NCI-H146 treated with DMSO at 0.1 percent for 48 hours (cell line): ENCODE data around the gene IER5.

Experiments used
- DNase-seq: peaks from one replicate; lab custom pipeline; 2025; ENCODE audit not compliant: unreplicated experiment; lab: John Stamatoyannopoulos, UW

The IER5 gene

DNA sequence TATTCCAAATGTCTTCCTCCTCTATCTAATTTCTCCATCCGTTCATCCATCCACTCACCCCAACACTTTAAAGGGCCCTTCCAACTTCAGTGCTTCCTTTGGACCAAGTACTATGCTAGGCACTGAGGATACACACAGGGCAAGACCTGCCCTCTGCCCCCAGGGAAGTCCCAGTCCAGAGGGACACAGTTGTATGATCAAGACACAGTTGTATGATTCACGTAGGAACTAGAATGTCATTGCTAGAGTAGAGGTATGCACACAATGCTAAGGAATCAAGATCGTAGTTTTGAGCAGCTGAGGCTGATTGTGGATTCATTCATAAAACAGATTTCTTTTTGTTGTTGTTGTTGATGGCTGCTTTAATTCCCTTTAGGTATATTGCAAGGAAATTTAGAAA, 11.6 kb upstream of the IER5 start:
- no peak for DNase-seq

DNA sequence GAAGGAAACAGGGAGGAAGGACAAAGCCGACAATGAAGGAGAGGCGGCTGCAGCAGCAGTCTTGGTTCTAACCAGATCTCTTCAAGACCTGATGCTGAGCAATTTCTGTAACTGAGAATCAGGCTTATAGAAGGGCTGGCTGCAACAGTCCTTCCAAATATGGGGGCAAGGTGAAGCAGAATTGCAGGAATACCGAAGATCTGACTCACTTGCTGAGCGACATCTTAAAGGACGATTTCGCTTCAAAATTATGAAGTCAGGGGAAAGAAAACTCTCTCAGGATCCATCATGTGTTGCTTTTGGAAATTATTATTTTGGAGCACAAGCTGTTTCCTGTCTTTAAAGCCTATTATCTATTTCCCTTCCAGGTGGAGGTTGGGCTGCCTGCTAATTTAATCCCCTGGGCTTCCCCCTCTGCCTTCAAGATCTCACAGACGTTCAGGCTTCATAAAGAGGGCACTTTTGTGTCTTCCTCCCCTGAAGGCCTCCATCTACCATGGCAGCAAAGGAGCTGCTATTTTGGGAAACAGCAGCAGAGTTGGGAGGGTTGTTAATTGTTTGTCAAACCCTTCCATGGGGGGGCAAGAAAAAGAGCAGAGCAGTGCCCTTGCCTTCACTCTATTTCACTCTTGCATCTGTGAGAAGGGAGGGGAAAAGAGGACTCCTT, 10.8 kb upstream of the IER5 start:
- DNase-seq: no peak

DNA sequence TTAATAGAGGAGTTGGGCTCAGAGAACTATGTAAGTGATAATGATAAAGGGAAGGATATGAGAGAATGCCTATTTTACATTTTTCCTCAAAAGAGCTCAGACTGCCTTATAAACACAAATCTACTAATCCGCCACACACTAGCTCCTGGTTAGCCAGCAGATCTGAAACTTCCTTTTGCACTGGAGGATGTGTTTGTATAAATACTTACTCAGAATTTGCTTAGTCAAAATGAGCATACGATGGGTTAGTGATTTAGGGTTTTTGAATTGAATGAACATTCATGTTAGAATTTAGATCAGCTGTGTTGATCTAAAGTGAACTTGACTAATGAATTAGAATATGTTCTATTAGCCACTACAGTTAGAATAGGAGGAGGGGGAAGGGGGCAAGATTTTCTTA, 9.1 kb upstream of the IER5 start:
- no peak for DNase-seq

GRCh38 chr1:181079920-181080319, 8.6 kb upstream of the IER5 start:
- no peak for DNase-seq

DNA sequence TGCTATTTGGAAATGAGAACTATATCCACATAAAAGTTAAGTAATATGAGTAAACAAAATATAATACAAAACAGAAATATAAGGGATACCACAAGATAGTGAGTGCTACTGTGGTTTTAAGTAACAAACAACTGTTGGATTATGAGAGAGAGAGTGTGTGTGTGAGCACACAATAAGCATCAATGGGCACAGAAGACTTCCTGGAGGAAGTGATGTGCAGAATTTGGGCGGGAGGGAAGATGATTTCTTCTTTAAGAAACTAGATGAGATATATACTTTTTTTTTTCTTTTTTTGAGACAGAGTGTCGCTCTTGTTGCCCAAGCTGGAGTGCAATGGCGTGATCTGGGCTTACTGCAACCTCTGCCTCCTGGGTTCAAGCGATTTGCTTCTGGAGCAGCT, 7.9 kb upstream of the IER5 start:
- DNase-seq: no peak

DNA sequence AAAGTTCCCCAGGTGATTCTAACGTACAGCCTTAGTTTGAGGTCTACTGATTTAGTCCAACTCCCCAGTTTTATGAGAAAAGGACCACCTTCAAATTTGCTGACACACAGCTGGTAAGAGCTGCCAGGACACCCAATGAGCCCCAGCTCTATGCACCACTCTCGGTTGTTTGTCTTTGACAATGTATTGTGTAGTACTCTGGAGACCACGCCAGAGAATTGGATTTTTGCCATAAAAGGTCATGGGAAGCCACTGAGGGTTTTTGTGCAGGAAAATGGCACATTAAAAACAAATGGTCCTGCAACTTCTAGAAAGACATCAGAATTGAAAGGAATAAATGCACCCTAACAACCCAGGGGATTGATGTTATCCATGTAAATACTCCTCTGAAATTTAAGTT, 7.1 kb upstream of the IER5 start:
- DNase-seq: no peak

- DNase-seq: peak; percentile 79
Observed at GRCh38 chr1:181083842-181084605, 4.5 kb upstream of the IER5 start.

GRCh38 chr1:181084606-181084969, 3.9 kb upstream of the IER5 start:
- DNase-seq: no peak

DNA sequence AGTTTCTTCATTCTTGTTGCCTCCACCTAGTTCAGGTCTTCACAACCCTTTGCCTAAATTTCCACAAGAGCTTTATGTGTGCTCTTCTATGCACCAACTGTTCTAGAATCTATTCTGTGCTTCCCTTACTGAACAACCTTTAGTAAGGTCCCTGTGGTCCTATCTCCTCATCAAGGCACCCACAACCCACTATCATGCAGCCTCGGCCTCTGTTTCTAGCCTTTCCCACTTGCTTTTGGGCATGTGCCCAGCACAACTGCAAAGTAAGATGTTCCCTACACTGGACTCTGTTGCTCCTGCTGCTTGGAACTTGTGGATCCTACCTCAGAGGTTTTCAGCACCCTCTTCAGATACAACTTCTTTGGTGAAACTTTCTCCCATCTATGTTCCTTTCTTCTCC, 2.4 kb upstream of the IER5 start:
- no peak for DNase-seq

DNA sequence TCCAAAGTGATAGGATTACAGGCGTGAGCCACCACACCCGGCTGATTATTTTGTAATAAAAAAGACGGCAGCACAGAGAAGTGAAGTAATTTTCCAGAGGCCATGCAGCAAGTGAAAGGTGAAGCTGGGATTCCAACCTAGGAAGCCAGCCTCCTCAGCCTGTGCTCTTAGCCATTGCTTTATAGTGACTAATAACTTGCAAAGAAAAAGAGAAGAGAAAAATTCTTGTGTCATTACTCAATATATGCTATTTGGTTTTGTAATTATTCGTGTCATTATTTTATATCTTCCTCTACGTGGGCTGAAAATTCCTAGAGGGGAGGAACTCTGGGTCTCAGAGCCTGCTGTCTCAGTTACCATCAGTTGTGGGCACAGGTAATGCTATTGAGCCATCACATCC, 1.6 kb upstream of the IER5 start:
- DNase-seq: no peak

GRCh38 chr1:181087400-181087901, 1.0 kb upstream of the IER5 start:
- no peak for DNase-seq

DNA sequence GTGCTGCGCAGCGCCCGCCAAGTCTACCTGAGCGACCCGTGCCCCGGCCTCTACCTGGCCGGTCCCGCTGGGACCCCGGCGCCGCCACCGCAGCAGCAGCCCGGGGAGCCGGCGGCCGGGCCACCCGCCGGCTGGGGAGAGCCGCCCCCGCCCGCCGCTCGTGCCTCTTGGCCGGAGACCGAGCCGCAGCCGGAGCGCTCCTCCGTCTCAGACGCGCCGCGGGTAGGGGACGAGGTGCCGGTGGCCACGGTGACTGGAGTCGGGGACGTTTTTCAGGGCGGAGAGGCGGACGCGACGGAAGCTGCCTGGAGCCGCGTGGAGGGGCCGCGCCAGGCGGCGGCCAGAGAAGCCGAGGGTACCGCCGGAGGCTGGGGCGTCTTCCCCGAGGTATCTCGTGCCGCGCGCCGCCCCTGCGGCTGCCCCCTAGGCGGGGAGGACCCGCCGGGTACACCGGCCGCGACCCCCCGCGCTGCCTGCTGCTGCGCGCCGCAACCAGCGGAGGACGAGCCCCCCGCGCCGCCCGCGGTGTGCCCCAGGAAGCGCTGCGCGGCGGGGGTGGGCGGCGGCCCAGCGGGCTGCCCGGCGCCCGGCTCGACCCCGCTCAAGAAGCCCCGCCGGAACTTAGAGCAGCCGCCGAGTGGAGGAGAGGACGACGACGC, 646 bp downstream of the IER5 start:
- no peak for DNase-seq

DNA sequence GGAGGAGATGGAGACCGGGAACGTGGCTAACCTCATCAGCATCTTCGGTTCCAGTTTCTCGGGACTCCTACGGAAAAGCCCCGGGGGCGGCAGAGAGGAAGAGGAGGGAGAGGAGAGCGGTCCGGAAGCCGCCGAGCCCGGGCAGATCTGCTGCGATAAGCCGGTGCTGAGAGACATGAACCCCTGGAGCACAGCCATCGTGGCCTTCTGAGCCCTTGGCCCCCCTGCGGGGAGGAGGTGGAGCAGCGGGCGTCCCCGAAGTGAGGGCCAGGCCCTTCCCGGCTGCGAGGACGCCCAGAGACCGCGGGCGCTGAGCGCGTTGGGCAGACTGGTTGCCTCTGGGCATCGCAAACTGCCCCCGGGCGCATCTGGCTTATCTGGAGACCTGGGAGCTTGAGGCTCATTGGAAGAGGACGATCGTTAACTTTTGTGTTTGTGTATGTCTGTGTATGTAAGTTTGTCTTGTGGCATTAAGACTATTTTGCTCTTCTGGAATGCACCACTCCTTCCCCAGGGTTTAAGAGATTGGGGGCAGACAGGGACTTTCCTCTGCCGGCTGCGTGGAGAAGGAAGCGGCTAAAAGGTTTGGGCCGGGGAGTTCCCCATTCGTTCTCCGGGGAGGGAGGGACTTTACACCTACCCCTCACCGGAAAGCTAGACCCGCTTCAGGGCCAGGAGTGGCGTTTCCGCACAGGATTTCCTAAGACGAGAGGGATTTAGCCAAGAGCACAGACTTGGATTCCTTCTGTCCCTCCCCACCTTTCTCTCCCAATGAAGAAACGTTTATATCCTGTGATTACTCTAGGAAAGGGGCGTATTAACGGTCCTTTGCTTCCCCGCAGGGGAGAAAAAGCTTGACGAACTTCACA, 1.4 kb downstream of the IER5 start:
- DNase-seq: peak; percentile 39

- no peak for DNase-seq
Observed at GRCh38 chr1:181090641-181091126, 2.2 kb downstream of the IER5 start.

DNA sequence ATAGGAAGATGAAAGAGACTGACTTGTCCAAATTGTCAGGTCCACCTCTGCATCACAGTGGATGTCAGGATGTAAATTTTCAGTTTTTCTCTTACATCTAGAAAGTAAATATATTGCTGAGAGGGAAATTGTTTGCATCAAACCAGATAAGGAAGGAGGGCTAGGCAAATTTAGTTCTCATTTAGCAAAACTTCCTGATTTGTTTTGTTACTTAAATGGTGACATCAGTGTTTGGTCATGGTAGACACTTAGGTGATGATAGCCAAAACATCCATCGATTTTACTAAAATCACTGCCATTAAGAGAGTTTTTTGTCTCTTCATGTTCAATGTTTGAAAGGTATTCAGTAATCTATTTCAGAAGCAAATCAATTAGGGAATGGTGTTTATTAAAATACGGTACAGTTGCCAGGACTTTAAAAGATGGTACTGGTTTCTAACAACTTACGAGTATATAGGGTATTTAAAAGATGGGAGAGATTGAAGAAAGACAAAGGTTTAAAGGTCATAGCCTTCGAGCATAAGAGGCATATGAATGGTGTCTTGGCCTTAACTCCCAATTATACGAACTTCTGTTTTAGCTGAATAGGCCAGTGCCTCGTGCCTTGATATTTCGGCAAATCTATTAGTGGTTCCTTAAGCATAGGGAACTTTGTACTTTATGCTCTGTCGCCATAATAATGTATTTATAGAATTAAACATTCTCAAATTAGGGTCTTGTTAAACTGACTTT, 3.0 kb downstream of the IER5 start:
- DNase-seq: no peak

GRCh38 chr1:181092056-181092455, 3.6 kb downstream of the IER5 start:
- no peak for DNase-seq

- no peak for DNase-seq
Observed at GRCh38 chr1:181092883-181093458, 4.5 kb downstream of the IER5 start.

DNA sequence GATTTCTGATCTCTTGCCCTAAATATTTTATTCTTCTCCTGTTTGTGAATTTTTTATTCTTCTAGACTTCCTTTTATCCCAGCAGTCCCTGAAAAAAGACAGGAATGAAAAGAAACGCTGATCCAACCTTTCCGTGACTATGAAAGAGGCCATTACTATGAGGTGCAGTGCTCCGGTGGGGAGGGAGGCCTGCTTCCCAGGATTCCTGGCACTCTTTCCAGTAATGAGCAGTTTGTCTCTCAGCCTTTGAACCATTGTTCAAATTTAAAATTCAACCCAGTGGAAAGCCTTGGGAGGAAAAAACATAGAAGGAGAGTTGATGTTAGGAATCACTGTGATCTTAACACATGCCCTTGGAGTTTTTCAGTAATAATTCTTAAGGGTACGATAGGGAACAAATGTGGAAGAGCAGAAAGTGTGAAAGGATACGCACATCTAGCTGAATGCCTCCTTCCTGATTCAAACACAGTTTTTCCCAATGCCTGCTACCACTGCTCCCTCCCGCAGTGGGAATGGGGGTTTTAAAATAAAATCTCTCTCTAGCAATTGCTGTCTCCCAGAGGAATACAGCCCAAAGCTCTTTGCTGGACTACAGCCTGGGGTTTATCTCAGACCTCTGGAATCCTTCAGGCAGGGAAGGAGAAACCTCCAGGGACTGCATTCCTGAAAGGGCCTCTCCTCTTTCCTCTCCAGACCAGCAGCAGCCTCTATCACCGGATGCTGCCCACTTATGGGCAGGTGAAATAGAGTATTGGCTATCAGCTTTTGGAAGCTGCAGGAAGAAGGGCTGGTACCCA, 6.1 kb downstream of the IER5 start:
- DNase-seq: no peak

DNA sequence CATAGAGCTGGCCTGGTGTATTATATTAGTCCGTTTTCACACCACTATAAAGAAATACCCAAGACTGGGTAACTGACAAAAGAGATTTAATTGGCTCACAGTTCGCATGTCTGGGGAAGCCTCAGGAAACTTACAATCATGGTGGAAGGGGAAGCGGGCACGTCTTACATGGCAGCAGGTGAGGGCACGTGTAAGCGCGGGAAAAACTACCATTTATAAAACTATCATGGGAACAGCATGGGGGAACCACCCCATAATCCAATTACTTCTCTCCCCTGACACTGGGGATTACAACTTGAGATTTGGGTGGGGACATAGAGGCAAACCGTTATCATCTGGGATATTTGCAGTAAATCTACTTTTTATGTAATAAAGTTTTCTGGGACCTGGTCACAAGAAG, 6.8 kb downstream of the IER5 start:
- DNase-seq: no peak
